AG04449 (cell line): ENCODE measurements around the gene SH3D19.
"Not testable (repeated sequence)": the region's sequence is repeated elsewhere in the genome, so short reads cannot be mapped to it uniquely, and the experiment has no call there.

Source experiments
- CTCF ChIA-PET: fragments of 350-600 bp; formaldehyde crosslinking; extraction: SDS; loops from one replicate; lab custom pipeline; 2021; ENCODE audit warnings: antibody characterized with exemption; lab: Yijun Ruan, JAX
- POLR2A ChIA-PET: fragments of 400-600, 350-600 bp; formaldehyde crosslinking; extraction: SDS; loops from one replicate; lab custom pipeline; 2020; ENCODE audit warnings: antibody characterized with exemption, inconsistent platforms; lab: Yijun Ruan, JAX
- DNase-seq: peaks from one replicate; pipeline ENCODE4 v3.0.0-alpha.2; 2010; ENCODE audit warnings: low read depth, low spot score
- H3K4me3 ChIP-seq: 2 replicates; pipeline ENCODE4 v1.5.1; 2011; ENCODE audit warnings: low read depth, mild to moderate bottlenecking, control low read depth, low read length
- CTCF ChIP-seq: IDR thresholded peaks from one replicate; pipeline ENCODE4 v1.5.1; 2011; ENCODE audit warnings: mild to moderate bottlenecking, moderate library complexity, low read length, control low read depth, inconsistent platforms; ENCODE audit not compliant: insufficient read depth; ENCODE audit errors: missing control alignments

SH3D19 gene

GRCh38 chr4:151087467-151087866 lies 237.9 kb downstream of the SH3D19 start:
- H3K4me3 ChIP-seq = no peak overlapping the region
- no peak for DNase-seq
- TF ChIP-seq CTCF = no peak
- CTCF ChIA-PET = no interaction called here
- POLR2A ChIA-PET = interaction anchor here (0.6 kb wide), 1 partner anchor 13 kb away, joined by 3 read pairs; no protein-coding TSS in a partner anchor

- POLR2A ChIA-PET, DNase-seq, CTCF ChIA-PET, H3K4me3 ChIP-seq: not testable (repeated sequence)
These were observed 247.4 kb downstream of the SH3D19 start for GRCh38 chr4:151077978-151078377.

- CTCF ChIA-PET = interaction anchor here (0.9 kb wide), 1 partner anchor 11 kb away, joined by 3 read pairs; no protein-coding TSS in a partner anchor
- TF ChIP-seq CTCF = no peak
- POLR2A ChIA-PET = no interaction called here
- DNase-seq = no peak
- no peak overlapping the region for H3K4me3 ChIP-seq
These were observed 250.9 kb downstream of the SH3D19 start for GRCh38 chr4:151074416-151074916.
